ENCODE data around the gene ASGR2.

GRCh38 chr17:7138800-7139381 is 24.3 kb upstream of the ASGR2 start:
- TF ChIP-seq CTCF (IDR thresholded peaks at IDR 0.05) (no peak), POLR2A (IDR thresholded peaks at IDR 0.05) (no peak)

All from ovary (tissue), 3 donors.